Suprapubic skin (tissue), 2 donors: ENCODE results near the gene CST3.

ENCODE experiments used
- EP300 ChIP-seq: sonication (generic); formaldehyde crosslinking; IDR thresholded peaks from one replicate; pipeline ENCODE4 v1.6.1; 2017; ENCODE audit warnings: antibody characterized with exemption
- POLR2A ChIP-seq, 2 donors: fragments of 450-650 bp; IDR thresholded peaks; one replicate each; pipeline ENCODE4 v1.6.1; 2017; ENCODE audit warnings: antibody characterized with exemption in 2 of 2, mild to moderate bottlenecking in 2 of 2, moderate library complexity in 2 of 2

- TF ChIP-seq POLR2A (IDR thresholded peaks at IDR 0.05) = no peak
- no peak for TF ChIP-seq EP300
Observed at GRCh38 chr20:23666189-23666588, 28.4 kb upstream of the CST3 start.
